K562 (cell line): ENCODE measurements around the gene FOXR1. TPM values are rescaled to one million over a fixed set of nuclear protein-coding genes. Genes with fewer than 3 reads are reported as not detected.

Source experiments
- CGGBP1 ChIP-seq: fragments of 250-450 bp; sonication (Bioruptor Pico); IDR thresholded peaks from 2 replicates; pipeline ENCODE4 v1.9.0; 2021; ENCODE audit warnings: mild to moderate bottlenecking
- CTCFL ChIP-seq: IDR thresholded peaks from 2 replicates; pipeline ENCODE4 v1.6.1; 2011; ENCODE audit warnings: borderline replicate concordance, low read depth, mild to moderate bottlenecking, moderate library complexity, low read length; ENCODE audit not compliant: insufficient read depth, poor library complexity, severe bottlenecking
- DPF2 ChIP-seq: fragments of 450-650 bp; IDR thresholded peaks from 2 replicates; pipeline ENCODE4 v1.6.1; 2016
- EP400 ChIP-seq: fragments of 450-650 bp; IDR thresholded peaks from 2 replicates; pipeline ENCODE4 v1.6.1; 2017; ENCODE audit warnings: antibody characterized with exemption, mild to moderate bottlenecking, moderate library complexity
- FOXA1 ChIP-seq: fragments of 450-650 bp; IDR thresholded peaks from 2 replicates; pipeline ENCODE4 v1.6.1; 2016; ENCODE audit warnings: mild to moderate bottlenecking, borderline replicate concordance
- FOXK1 ChIP-seq: sonication (generic); formaldehyde crosslinking; IDR thresholded peaks from 2 replicates; pipeline ENCODE4 v1.8.0; 2022; ENCODE audit warnings: missing genetic modification reagents, mild to moderate bottlenecking, borderline replicate concordance
- FUS ChIP-seq: fragments of 200-400 bp; formaldehyde crosslinking; optimal IDR thresholded peaks from 2 replicates; pipeline ENCODE3; 2017; ENCODE audit warnings: low read depth, low read length
- HMG20B ChIP-seq: fragments of 250-450 bp; sonication (Bioruptor Pico); IDR thresholded peaks from 2 replicates; pipeline ENCODE4 v1.5.0; 2021; ENCODE audit warnings: mild to moderate bottlenecking
- NFE2 ChIP-seq: IDR thresholded peaks from 2 replicates; pipeline ENCODE4 v1.6.1; 2014; ENCODE audit warnings: antibody characterized with exemption, low read depth
- PYGO2 ChIP-seq: fragments of 450-650 bp; IDR thresholded peaks from 2 replicates; pipeline ENCODE4 v1.6.1; 2016; ENCODE audit warnings: mild to moderate bottlenecking, missing genetic modification characterization, moderate library complexity, missing compliant biosample characterization
- STAT5B ChIP-seq: fragments of 250-450 bp; sonication (Bioruptor Pico); IDR thresholded peaks from 2 replicates; pipeline ENCODE4 v1.8.0; 2021; ENCODE audit warnings: mild to moderate bottlenecking, inconsistent platforms
- ZMIZ1 ChIP-seq, 2 experiments: fragments of 150-350 bp in 1 of 2; IDR thresholded peaks; 2 replicates each; pipeline ENCODE4 v1.6.1; 2012 to 2016; ENCODE audit warnings: low read depth in 2 of 2, low read length in 2 of 2, mild to moderate bottlenecking in 1 of 2, moderate library complexity in 1 of 2
- polyA plus RNA-seq, 8 experiments: library from polyadenylated mRNA; depleted of rRNA in 4 of 8; stranded (reverse) in 5 of 8; unstranded in 3 of 8; fragments of >200 nt; fragmentation: Nextera tagmentation in 2 of 8; fragmentation: Illumina TruSeq in 1 of 8; extraction: Ambion mirVana in 2 of 8; extraction: Trizol in 1 of 8; gene quantifications; 2 replicates each; pipeline versions ENCODE4 v1.2.1 to v1.2.3, GENCODE V29; 2011 to 2014; ENCODE audit warnings: inconsistent platforms in 1 of 8, missing spikeins in 1 of 8
- total RNA-seq, 7 experiments: library from RNA; depleted of rRNA in 6 of 7; stranded (reverse); fragments of >200 nt in 6 of 7; fragmentation: Illumina TruSeq in 2 of 7; extraction: Trizol in 2 of 7; gene quantifications; 2 replicates each; pipeline versions ENCODE4 v1.2.1 to v1.2.3, GENCODE V29; 2011 to 2021; ENCODE audit warnings: low replicate concordance in 1 of 7
- TF ChIP-seq, protein P1 (sequence below): fragments of 250-450 bp; sonication (Bioruptor Pico); IDR thresholded peaks from 2 replicates; pipeline ENCODE4 v1.5.0; 2021
- TF ChIP-seq, protein P2 (sequence below): fragments of 250-450 bp; sonication (Bioruptor Pico); IDR thresholded peaks from 2 replicates; pipeline ENCODE4 v1.8.0; 2021; ENCODE audit warnings: moderate library complexity, mild to moderate bottlenecking, inconsistent platforms
- TF ChIP-seq, protein P3 (sequence below): fragments of 250-450 bp; sonication (Bioruptor Pico); IDR thresholded peaks from 2 replicates; pipeline ENCODE4 v1.5.0; 2021; ENCODE audit warnings: mild to moderate bottlenecking, borderline replicate concordance

The FOXR1 gene
- total and polyA plus RNA-seq, 9 of the 15 experiments (the other 6 are each of a cell fraction or from before 2014, with no cell fraction given), result not detected

DNA sequence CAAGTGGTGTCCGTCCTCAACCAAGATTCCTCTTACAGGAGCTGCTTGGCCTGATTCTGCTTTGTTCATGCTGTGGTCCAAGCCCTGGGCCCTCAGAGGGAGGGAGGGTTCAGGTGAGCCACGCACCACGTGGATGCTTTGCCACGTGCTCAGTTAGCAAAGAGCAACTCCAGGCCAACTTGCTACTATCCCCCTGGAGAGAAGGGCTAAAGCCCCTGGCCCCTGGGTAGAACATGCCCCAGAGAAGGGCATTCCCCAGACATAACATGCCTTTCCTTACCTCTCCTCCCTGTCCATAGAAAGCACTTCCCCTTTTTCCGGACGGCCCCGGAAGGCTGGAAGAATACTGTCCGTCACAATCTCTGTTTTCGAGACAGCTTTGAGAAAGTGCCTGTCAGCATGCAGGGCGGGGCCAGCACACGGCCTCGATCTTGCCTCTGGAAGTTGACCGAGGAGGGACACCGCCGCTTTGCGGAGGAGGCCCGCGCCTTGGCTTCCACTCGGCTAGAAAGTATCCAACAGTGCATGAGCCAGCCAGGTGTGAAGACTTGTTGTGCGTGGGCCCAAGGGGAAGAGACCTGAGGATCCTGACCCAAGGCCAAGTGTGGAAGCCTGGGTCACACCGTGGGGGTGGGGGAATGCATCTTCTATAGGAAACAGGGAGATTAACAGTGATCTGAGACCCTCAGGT is 8.8 kb downstream of the FOXR1 start (continued):
- TF ChIP-seq CTCFL (no peak), FUS (no peak), NFE2 (peak; percentile 68), DPF2 (peak; percentile 80), HMG20B (CRISPR knock-in tag) (no peak), FOXA1 (no peak), STAT5B (CRISPR knock-in tag) (no peak), FOXK1 (CRISPR knock-in tag) (no peak), EP400 (peak; percentile 98), CGGBP1 (no peak), ZMIZ1 (IDR thresholded peaks at IDR 0.05; ENCODE audit: low read depth in 2 of 2, low read length in 2 of 2) (no peak), PYGO2 (tag) (no peak)
- TF ChIP-seq, protein P1, sequence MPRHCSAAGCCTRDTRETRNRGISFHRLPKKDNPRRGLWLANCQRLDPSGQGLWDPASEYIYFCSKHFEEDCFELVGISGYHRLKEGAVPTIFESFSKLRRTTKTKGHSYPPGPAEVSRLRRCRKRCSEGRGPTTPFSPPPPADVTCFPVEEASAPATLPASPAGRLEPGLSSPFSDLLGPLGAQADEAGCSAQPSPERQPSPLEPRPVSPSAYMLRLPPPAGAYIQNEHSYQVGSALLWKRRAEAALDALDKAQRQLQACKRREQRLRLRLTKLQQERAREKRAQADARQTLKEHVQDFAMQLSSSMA (CRISPR knock-in tag), result no peak
- TF ChIP-seq, protein P2, sequence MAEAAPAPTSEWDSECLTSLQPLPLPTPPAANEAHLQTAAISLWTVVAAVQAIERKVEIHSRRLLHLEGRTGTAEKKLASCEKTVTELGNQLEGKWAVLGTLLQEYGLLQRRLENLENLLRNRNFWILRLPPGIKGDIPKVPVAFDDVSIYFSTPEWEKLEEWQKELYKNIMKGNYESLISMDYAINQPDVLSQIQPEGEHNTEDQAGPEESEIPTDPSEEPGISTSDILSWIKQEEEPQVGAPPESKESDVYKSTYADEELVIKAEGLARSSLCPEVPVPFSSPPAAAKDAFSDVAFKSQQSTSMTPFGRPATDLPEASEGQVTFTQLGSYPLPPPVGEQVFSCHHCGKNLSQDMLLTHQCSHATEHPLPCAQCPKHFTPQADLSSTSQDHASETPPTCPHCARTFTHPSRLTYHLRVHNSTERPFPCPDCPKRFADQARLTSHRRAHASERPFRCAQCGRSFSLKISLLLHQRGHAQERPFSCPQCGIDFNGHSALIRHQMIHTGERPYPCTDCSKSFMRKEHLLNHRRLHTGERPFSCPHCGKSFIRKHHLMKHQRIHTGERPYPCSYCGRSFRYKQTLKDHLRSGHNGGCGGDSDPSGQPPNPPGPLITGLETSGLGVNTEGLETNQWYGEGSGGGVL (CRISPR knock-in tag), result no peak
- TF ChIP-seq, protein P3, sequence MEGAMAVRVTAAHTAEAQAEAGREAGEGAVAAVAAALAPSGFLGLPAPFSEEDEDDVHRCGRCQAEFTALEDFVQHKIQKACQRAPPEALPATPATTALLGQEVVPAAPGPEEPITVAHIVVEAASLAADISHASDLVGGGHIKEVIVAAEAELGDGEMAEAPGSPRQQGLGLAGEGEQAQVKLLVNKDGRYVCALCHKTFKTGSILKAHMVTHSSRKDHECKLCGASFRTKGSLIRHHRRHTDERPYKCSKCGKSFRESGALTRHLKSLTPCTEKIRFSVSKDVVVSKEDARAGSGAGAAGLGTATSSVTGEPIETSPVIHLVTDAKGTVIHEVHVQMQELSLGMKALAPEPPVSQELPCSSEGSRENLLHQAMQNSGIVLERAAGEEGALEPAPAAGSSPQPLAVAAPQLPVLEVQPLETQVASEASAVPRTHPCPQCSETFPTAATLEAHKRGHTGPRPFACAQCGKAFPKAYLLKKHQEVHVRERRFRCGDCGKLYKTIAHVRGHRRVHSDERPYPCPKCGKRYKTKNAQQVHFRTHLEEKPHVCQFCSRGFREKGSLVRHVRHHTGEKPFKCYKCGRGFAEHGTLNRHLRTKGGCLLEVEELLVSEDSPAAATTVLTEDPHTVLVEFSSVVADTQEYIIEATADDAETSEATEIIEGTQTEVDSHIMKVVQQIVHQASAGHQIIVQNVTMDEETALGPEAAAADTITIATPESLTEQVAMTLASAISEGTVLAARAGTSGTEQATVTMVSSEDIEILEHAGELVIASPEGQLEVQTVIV (CRISPR knock-in tag), result no peak
